ENCODE data around the gene PATZ1.

Gene PATZ1

GRCh38 chr22:31281733-31282132 is 64.4 kb downstream of the PATZ1 start:
- no peak for DNase-seq

DNA sequence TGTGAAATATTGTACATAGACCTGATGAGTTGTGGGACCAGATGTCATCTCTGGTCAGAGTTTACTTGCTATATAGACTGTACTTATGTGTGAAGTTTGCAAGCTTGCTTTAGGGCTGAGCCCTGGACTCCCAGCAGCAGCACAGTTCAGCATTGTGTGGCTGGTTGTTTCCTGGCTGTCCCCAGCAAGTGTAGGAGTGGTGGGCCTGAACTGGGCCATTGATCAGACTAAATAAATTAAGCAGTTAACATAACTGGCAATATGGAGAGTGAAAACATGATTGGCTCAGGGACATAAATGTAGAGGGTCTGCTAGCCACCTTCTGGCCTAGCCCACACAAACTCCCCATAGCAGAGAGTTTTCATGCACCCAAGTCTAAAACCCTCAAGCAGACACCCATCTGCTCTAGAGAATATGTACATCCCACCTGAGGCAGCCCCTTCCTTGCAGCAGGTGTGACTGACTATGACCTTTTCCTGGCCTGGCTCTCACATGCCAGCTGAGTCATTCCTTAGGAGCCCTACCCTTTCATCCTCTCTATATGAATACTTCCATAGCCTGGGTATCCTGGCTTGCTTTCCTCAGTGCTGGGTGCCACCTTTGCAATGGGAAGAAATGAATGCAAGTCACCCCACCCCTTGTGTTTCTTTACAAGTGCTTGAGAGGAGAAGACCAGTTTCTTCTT is 66.2 kb downstream of the PATZ1 start:
- peak; percentile 11 for DNase-seq

DNA sequence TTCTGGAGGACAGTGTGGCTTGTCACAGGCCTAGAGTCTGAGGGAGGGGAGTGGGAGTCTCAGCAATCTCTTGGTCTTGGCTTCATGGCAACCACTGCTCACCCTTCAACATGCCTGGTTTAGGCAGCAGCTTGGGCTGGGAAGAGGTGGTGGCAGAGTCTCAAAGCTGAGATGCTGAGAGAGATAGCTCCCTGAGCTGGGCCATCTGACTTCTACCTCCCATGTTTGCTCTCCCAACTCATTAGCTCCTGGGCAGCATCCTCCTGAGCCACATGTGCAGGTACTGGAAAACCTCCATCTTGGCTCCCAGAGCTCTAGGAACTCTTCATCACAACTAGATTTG is 66.8 kb downstream of the PATZ1 start:
- DNase-seq: no peak

GRCh38 chr22:31278626-31279326 is 67.4 kb downstream of the PATZ1 start:
- no peak for DNase-seq

DNA sequence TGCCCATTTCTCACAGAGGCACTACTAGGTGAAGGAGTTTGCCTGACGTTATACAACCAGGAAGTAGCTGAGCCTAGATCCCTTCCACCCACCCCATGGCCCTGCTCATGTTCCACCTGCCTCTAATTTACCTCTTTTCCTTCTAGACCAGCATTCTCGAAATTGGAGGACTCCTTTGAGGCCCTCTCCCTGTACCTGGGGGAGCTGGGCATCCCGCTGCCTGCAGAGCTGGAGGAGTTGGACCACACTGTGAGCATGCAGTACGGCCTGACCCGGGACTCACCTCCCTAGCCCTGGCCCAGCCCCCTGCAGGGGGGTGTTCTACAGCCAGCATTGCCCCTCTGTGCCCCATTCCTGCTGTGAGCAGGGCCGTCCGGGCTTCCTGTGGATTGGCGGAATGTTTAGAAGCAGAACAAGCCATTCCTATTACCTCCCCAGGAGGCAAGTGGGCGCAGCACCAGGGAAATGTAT is 68.0 kb downstream of the PATZ1 start:
- DNase-seq: no peak

DNA sequence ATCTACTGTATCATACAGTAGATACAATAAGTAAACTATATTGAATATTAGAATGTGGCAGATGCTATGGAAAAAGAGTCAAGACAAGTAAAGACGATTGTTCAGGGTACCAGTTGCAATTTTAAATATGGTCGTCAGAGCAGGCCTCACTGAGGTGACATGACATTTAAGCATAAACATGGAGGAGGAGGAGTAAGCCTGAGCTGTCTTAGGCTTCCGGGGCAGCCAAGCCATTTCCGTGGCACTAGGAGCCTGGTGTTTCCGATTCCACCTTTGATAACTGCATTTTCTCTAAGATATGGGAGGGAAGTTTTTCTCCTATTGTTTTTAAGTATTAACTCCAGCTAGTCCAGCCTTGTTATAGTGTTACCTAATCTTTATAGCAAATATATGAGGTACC is 68.4 kb downstream of the PATZ1 start:
- DNase-seq: no peak

- no peak for DNase-seq
Observed at GRCh38 chr22:31276426-31277167, 69.5 kb downstream of the PATZ1 start.

All from DMS53 (cell line).